Choroid plexus epithelial cell (primary cell): ENCODE results near the gene TMEM170B.
A peak's percentile ranks its signal among the peaks of the same experiment; 100 is the strongest.

Source experiments
- DNase-seq: peaks from one replicate; pipeline ENCODE4 v3.0.0-alpha.2; 2010; ENCODE audit warnings: low read depth
- H3K4me3 ChIP-seq: 2 replicates; pipeline ENCODE4 v1.5.1; 2011; ENCODE audit warnings: low read depth, mild to moderate bottlenecking, control low read depth, low read length, moderate library complexity
- CTCF ChIP-seq: conservative IDR thresholded peaks from 2 replicates; pipeline ENCODE4 v1.5.1; 2011; ENCODE audit warnings: low read depth, mild to moderate bottlenecking, control low read depth, inconsistent platforms, low read length, moderate library complexity

Gene TMEM170B

GRCh38 chr6:11556309-11556708 lies 18.8 kb downstream of the TMEM170B start:
- DNase-seq = no peak
- H3K4me3 ChIP-seq = no peak overlapping the region
- no peak for TF ChIP-seq CTCF

GRCh38 chr6:11563793-11564192 lies 26.2 kb downstream of the TMEM170B start:
- no peak overlapping the region for H3K4me3 ChIP-seq
- no peak for DNase-seq
- no peak for TF ChIP-seq CTCF

GRCh38 chr6:11566609-11567008 lies 29.1 kb downstream of the TMEM170B start:
- H3K4me3 ChIP-seq = no peak overlapping the region
- no peak for TF ChIP-seq CTCF
- DNase-seq = no peak

- DNase-seq = no peak
- H3K4me3 ChIP-seq = no peak overlapping the region
- TF ChIP-seq CTCF = no peak
Observed at GRCh38 chr6:11571073-11571472, 33.5 kb downstream of the TMEM170B start.

GRCh38 chr6:11575408-11576033 lies 38.0 kb downstream of the TMEM170B start:
- peak; percentile 93 for DNase-seq
- H3K4me3 ChIP-seq = no peak overlapping the region
- peak; percentile 99 for TF ChIP-seq CTCF

GRCh38 chr6:11580686-11581405 lies 43.3 kb downstream of the TMEM170B start:
- TF ChIP-seq CTCF = no peak
- DNase-seq = no peak
- H3K4me3 ChIP-seq = no peak overlapping the region

- no peak for TF ChIP-seq CTCF
- DNase-seq = peak; percentile 35
Observed at GRCh38 chr6:11584244-11584643, 46.7 kb downstream of the TMEM170B start.

More at GRCh38 chr6:11584244-11584643, 46.7 kb downstream of the TMEM170B start:
- H3K4me3 ChIP-seq = no peak overlapping the region
